Gastroesophageal sphincter (tissue), 4 donors: ENCODE results near the gene EGR2. TPM values are rescaled to one million over a fixed set of nuclear protein-coding genes. Genes with fewer than 3 reads are reported as not detected.

ENCODE experiments used
- ATAC-seq: fragments of 150-250 bp; one replicate; pipeline ENCODE4 v1.9.1; 2016; ENCODE audit warnings: mild to moderate bottlenecking, moderate library complexity
- H3K27ac ChIP-seq, 4 donors: fragments of 200-600 bp; sonication (generic) in 3 of 4; 1 replicate in 3 of 4; 2 replicates in 1 of 4; pipeline ENCODE4 v1.5.1; 2016 to 2019
- H3K27me3 ChIP-seq: fragments of 200-600 bp; sonication (generic); one replicate; pipeline ENCODE4 v1.5.1; 2019
- H3K36me3 ChIP-seq, 2 donors: fragments of 200-600 bp; sonication (generic); one replicate each; pipeline ENCODE4 v1.5.1; 2019; ENCODE audit warnings: control low read depth in 1 of 2
- H3K4me1 ChIP-seq, 3 donors: fragments of 200-600 bp; sonication (generic); 1 replicate in 2 of 3; 2 replicates in 1 of 3; pipeline ENCODE4 v1.5.1; 2016 to 2019; ENCODE audit warnings: control low read depth in 2 of 3
- H3K4me3 ChIP-seq, 2 donors: fragments of 200-600 bp; sonication (generic); one replicate each; pipeline ENCODE4 v1.5.1; 2019; ENCODE audit warnings: mild to moderate bottlenecking in 1 of 2, moderate library complexity in 1 of 2
- H3K9me3 ChIP-seq, 3 donors: fragments of 200-600 bp; sonication (generic); one replicate each; pipeline ENCODE4 v1.5.1; 2017 to 2019; ENCODE audit warnings: control low read depth in 2 of 3
- EP300 ChIP-seq: sonication (generic); formaldehyde crosslinking; IDR thresholded peaks from one replicate; pipeline ENCODE4 v1.6.1; 2017; ENCODE audit warnings: antibody characterized with exemption, mild to moderate bottlenecking
- POLR2A ChIP-seq, 2 donors: fragments of 450-650 bp; IDR thresholded peaks; one replicate each; pipeline ENCODE4 v1.6.1; 2017; ENCODE audit warnings: antibody characterized with exemption in 2 of 2, mild to moderate bottlenecking in 2 of 2, moderate library complexity in 1 of 2
- POLR2AphosphoS5 ChIP-seq: sonication (generic); formaldehyde crosslinking; IDR thresholded peaks from one replicate; pipeline ENCODE4 v1.6.1; 2017; ENCODE audit warnings: antibody characterized with exemption
- WGBS, 2 donors: methylation state at CpG; one replicate each; pipeline ENCODE4 v1.1.5; 2018; ENCODE audit warnings: low coverage in 1 of 2; 5-methylcytosine and 5-hydroxymethylcytosine counted together
- total RNA-seq, 4 donors: library from RNA; depleted of rRNA; stranded (reverse); fragments of >200 nt; gene quantifications; one replicate each; pipeline ENCODE4 v1.1.0, GENCODE V29; 2016
- TF ChIP-seq, protein P1 (sequence below), 4 experiments: fragments of 200-600 bp in 2 of 4; fragments of 450-650 bp in 2 of 4; sonication (generic) in 1 of 4; IDR thresholded peaks; one replicate each; pipeline ENCODE4 v1.5.1; 2017 to 2019; ENCODE audit warnings: antibody characterized with exemption in 4 of 4, mild to moderate bottlenecking in 2 of 4, moderate library complexity in 2 of 4

Gene EGR2
- total RNA-seq, 4 donors from 2014 or later: 0.52 to 1.3 (median 1.1) TPM

DNA sequence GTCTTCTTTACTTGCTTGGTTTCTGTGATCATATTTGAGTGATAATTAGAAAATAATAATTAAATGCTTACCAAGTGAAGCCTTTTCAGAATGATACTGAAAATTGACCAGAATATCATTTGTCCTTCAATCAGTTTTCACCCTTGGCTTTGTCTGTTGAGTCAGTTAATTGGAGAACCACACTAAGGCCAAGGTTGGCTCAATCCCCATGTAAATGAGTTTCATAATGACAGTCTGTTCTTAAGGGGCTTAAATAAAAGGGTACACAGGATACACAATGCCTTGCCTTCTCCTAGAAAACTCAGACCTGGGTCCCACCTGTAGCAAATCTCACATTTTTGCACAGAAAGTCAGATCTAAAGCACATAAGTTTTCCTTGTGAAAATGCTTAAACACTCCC is 31.3 kb upstream of the EGR2 start:
- no peak overlapping the region for H3K27ac ChIP-seq
- TF ChIP-seq EP300 (no peak), POLR2AphosphoS5 (no peak), POLR2A (IDR thresholded peaks at IDR 0.05) (no peak)
- TF ChIP-seq, protein P1, sequence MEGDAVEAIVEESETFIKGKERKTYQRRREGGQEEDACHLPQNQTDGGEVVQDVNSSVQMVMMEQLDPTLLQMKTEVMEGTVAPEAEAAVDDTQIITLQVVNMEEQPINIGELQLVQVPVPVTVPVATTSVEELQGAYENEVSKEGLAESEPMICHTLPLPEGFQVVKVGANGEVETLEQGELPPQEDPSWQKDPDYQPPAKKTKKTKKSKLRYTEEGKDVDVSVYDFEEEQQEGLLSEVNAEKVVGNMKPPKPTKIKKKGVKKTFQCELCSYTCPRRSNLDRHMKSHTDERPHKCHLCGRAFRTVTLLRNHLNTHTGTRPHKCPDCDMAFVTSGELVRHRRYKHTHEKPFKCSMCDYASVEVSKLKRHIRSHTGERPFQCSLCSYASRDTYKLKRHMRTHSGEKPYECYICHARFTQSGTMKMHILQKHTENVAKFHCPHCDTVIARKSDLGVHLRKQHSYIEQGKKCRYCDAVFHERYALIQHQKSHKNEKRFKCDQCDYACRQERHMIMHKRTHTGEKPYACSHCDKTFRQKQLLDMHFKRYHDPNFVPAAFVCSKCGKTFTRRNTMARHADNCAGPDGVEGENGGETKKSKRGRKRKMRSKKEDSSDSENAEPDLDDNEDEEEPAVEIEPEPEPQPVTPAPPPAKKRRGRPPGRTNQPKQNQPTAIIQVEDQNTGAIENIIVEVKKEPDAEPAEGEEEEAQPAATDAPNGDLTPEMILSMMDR (IDR thresholded peaks at IDR 0.05): no peak
- peaks cover 0 to 25% (median 0%) of the 10 kb centered on the region in 3 donors for H3K9me3 ChIP-seq
- H3K4me1 ChIP-seq: no peaks in the 10 kb centered on the region
- no peaks in the 10 kb centered on the region for H3K36me3 ChIP-seq
- H3K4me3 ChIP-seq: no peak overlapping the region
- ATAC-seq: no peak
- H3K27me3 ChIP-seq: peaks cover 14% of the 10 kb centered on the region

DNA sequence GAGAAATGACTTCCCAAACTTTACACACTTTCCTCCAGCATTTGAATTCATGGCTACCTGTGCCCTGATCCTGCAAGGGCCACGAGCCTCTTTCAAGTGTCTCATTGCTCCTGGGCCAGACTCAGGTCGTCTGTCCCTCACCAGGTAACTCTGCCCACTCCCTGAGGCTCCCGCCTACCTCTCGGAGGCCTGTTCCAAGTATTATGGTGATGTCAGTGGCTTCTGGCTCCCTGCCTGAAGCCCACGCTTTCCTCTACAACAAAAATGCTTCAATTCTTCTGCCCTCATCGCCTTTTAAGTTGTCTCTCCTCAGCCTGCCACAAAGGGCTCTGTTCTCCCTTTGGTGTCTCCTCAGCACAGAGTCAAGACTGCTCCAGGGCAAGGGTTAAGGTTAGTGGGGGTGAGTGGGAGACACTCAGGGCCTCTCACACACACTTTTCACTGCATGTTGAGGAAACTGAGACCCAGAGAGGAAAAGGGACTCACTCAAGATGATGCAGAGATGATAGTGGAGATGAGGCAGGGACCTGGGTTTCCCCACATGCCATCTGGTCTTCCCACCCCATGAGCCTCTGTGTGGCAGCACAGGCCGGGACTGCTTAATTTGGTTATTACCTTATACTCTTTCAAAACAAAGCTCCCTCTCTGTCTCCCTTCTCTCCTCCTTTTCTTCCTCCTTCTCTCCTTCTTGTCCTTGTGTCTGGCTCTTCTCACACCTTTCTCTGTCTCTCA is 28.3 kb upstream of the EGR2 start:
- Histone ChIP-seq H3K4me1 (no peaks in the 10 kb centered on the region), H3K27me3 (peaks cover 14% of the 10 kb centered on the region), H3K9me3 (peaks cover 0 to 25% (median 0%) of the 10 kb centered on the region in 3 donors), H3K27ac (no peak overlapping the region), H3K36me3 (no peaks in the 10 kb centered on the region), H3K4me3 (no peak overlapping the region)
- TF ChIP-seq, protein P1 (IDR thresholded peaks at IDR 0.05): no peak
- no peak for TF ChIP-seq EP300
- no peak for TF ChIP-seq POLR2AphosphoS5
- TF ChIP-seq POLR2A (IDR thresholded peaks at IDR 0.05): no peak
- 60 to 64% methylated on average over 1 to 5 of the region's 7 CpGs for WGBS, 2 donors
- ATAC-seq: no peak

DNA sequence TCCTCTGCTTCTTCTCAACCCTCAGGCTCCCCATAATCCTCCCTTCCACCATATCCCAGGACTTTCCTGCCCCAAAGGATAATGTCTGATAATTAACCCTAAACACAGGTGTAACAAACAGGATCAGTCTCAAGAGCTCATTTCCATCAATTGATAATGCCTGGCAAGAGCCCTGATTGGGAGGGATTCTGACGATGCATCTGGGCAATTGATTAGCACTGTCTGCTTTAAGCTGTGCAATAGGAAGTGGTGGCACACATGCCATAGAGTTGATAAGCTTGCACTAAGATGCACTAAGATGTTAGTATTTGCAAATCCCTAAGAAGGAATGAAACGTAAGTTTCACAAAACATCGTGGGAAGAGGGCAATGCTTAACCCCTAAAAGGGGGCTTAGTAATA is 27.4 kb upstream of the EGR2 start:
- ATAC-seq: no peak
- 58 to 74% methylated on average over 2 to 3 of the region's 3 CpGs for WGBS, 2 donors

GRCh38 chr10:62842983-62843382 is 26.8 kb upstream of the EGR2 start:
- 47% methylated on average over 1 of the region's 1 CpG; no CpG with 5 or more reads in 1 of the 2 donors for WGBS, 2 donors
- ATAC-seq: no peak
- no peak for TF ChIP-seq EP300
- TF ChIP-seq, protein P1 (IDR thresholded peaks at IDR 0.05): no peak
- TF ChIP-seq POLR2A (IDR thresholded peaks at IDR 0.05): no peak
- no peak for TF ChIP-seq POLR2AphosphoS5

More for the DNA sequence above, 27.4 kb upstream of the EGR2 start:
- TF ChIP-seq EP300 (no peak), POLR2A (IDR thresholded peaks at IDR 0.05) (no peak), POLR2AphosphoS5 (no peak)
- TF ChIP-seq, protein P1 (IDR thresholded peaks at IDR 0.05): no peak
- no peaks in the 10 kb centered on the region for H3K36me3 ChIP-seq
- H3K4me3 ChIP-seq: no peak overlapping the region
- peaks cover 0 to 22% (median 0%) of the 10 kb centered on the region in 3 donors for H3K9me3 ChIP-seq
- H3K4me1 ChIP-seq: no peaks in the 10 kb centered on the region
- H3K27ac ChIP-seq: no peak overlapping the region
- H3K27me3 ChIP-seq: peaks cover 14% of the 10 kb centered on the region

DNA sequence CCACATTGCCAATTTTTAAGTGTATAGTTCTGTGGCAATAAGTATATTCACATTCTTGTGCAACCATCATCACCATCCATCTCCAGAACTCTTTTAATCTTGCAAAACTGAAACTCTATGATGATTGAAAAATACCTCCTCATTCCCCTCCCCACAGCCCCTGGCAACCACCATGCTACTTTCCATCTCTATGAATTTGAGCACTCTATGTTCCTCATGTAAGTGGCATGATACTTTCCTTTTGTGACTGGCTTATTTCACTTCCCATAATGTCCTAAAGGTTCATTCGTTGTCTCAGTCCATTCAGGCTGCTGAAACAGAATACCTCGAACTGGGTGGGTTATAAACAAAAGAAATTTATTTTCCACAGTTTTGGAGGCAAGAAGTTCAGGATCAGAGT is 23.4 kb upstream of the EGR2 start:
- no peaks in the 10 kb centered on the region for H3K9me3 ChIP-seq
- H3K36me3 ChIP-seq: no peaks in the 10 kb centered on the region
- 70 to 86% methylated on average over 2 of the region's 2 CpGs for WGBS, 2 donors
- H3K27me3 ChIP-seq: peaks cover 3% of the 10 kb centered on the region
- no peak for ATAC-seq
- H3K4me1 ChIP-seq: no peaks in the 10 kb centered on the region
- no peak overlapping the region for H3K4me3 ChIP-seq
- H3K27ac ChIP-seq: no peak overlapping the region
- TF ChIP-seq EP300 (no peak), POLR2A (IDR thresholded peaks at IDR 0.05) (no peak), POLR2AphosphoS5 (no peak)
- TF ChIP-seq, protein P1 (IDR thresholded peaks at IDR 0.05): no peak

More at GRCh38 chr10:62842983-62843382, 26.8 kb upstream of the EGR2 start:
- H3K4me1 ChIP-seq: no peaks in the 10 kb centered on the region
- peaks cover 0 to 16% (median 0%) of the 10 kb centered on the region in 3 donors for H3K9me3 ChIP-seq
- H3K27me3 ChIP-seq: peaks cover 14% of the 10 kb centered on the region
- no peak overlapping the region for H3K27ac ChIP-seq
- no peak overlapping the region for H3K4me3 ChIP-seq
- no peaks in the 10 kb centered on the region for H3K36me3 ChIP-seq
